Spinal cord (tissue), 10 donors: ENCODE measurements around the gene RRP36. TPM values are rescaled to one million over a fixed set of nuclear protein-coding genes. Genes with fewer than 3 reads are reported as not detected.

Experiments
- DNase-seq, 6 donors: peaks; one replicate each; pipeline versions ENCODE4 v3.0.0 to v3.0.0-alpha.2; 2013 to 2015; ENCODE audit warnings: low spot score in 6 of 6, low read depth in 4 of 6
- H3K27ac ChIP-seq: one replicate; pipeline ENCODE4 v1.5.1; 2013; ENCODE audit warnings: low read depth, low read length, control low read depth
- H3K27me3 ChIP-seq: one replicate; pipeline ENCODE4 v1.6.1; 2013; ENCODE audit warnings: low read length; ENCODE audit not compliant: control insufficient read depth, insufficient read depth
- H3K36me3 ChIP-seq: one replicate; pipeline ENCODE4 v1.6.1; 2013; ENCODE audit warnings: low read length; ENCODE audit not compliant: control insufficient read depth, insufficient read depth
- H3K4me1 ChIP-seq: one replicate; pipeline ENCODE4 v1.6.1; 2013; ENCODE audit warnings: low read length; ENCODE audit not compliant: control insufficient read depth, insufficient read depth
- H3K4me3 ChIP-seq: one replicate; pipeline ENCODE4 v1.5.1; 2013; ENCODE audit warnings: low read depth, low read length, control low read depth
- H3K9me3 ChIP-seq: one replicate; pipeline ENCODE4 v1.6.1; 2013; ENCODE audit warnings: low read length; ENCODE audit not compliant: control insufficient read depth, insufficient read depth
- WGBS: methylation state at CpG from one replicate; pipeline ENCODE4 v1.1.5; 2013; ENCODE audit warnings: missing lambda C conversion rate; ENCODE audit not compliant: insufficient coverage; 5-methylcytosine and 5-hydroxymethylcytosine counted together
- polyA plus RNA-seq, 2 donors: library from polyadenylated mRNA; unstranded; fragments of 120-200 nt; gene quantifications; one replicate each; pipeline ENCODE4 v1.2.1, GENCODE V29; 2013; ENCODE audit not compliant: insufficient read length in 2 of 2
- total RNA-seq, 2 donors: library from RNA; depleted of rRNA in 1 of 2; stranded (reverse); fragments of 120-200 nt in 1 of 2; fragments of >200 nt in 1 of 2; gene quantifications; one replicate each; pipeline versions ENCODE4 v1.2.3 to v1.2.4, GENCODE V29; 2013 to 2014
- donor health status: healthy.

RRP36 gene
- total and polyA plus RNA-seq, 4 donors, result 51.8 to 74.4 (median 71.5) TPM

- Histone ChIP-seq H3K4me1 (peaks cover 61% of the 10 kb centered on the region), H3K27ac (no peak overlapping the region), H3K27me3 (no peaks in the 10 kb centered on the region), H3K4me3 (no peak overlapping the region), H3K36me3 (peaks cover 54% of the 10 kb centered on the region), H3K9me3 (no peaks in the 10 kb centered on the region)
- DNase-seq, result no peak
- WGBS, result 80% methylated on average over 6 of the region's 7 CpGs
Observed at GRCh38 chr6:43016176-43016942, 5.1 kb upstream of the RRP36 start.

- WGBS, result 90% methylated on average over 12 of the region's 12 CpGs
- no peak overlapping the region for H3K4me3 ChIP-seq
- H3K4me1 ChIP-seq, result peaks cover 57% of the 10 kb centered on the region
- H3K36me3 ChIP-seq, result peaks cover 48% of the 10 kb centered on the region
- no peaks in the 10 kb centered on the region for H3K27me3 ChIP-seq
- no peaks in the 10 kb centered on the region for H3K9me3 ChIP-seq
- DNase-seq, result no peak
- no peak overlapping the region for H3K27ac ChIP-seq
Observed at GRCh38 chr6:43016943-43017334, 4.5 kb upstream of the RRP36 start.

DNA sequence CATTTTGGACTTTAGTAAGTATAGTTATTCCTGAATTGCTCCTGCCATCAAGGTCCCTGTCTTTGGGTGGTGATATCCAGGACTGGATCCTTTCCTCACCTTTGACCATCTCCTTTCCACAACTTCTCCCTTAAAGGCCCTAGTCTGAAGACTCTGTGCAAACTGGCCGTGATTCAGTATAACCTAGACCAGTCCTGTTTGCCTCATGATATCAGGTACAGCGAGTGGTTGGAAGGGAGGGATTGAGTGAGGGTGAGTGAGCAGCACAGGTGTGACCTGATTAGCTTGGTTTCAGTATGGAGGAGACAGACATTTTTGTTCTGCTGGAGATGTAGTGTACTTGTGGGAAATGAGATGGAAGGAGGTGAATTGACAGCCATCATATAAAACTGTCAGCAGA lies 2.3 kb upstream of the RRP36 start:
- WGBS, result 96% methylated on average over 2 of the region's 2 CpGs
- Histone ChIP-seq H3K27ac (no peak overlapping the region), H3K4me3 (no peak overlapping the region), H3K4me1 (peaks cover 51% of the 10 kb centered on the region), H3K27me3 (no peaks in the 10 kb centered on the region), H3K36me3 (peaks cover 51% of the 10 kb centered on the region), H3K9me3 (no peaks in the 10 kb centered on the region)
- no peak for DNase-seq

DNA sequence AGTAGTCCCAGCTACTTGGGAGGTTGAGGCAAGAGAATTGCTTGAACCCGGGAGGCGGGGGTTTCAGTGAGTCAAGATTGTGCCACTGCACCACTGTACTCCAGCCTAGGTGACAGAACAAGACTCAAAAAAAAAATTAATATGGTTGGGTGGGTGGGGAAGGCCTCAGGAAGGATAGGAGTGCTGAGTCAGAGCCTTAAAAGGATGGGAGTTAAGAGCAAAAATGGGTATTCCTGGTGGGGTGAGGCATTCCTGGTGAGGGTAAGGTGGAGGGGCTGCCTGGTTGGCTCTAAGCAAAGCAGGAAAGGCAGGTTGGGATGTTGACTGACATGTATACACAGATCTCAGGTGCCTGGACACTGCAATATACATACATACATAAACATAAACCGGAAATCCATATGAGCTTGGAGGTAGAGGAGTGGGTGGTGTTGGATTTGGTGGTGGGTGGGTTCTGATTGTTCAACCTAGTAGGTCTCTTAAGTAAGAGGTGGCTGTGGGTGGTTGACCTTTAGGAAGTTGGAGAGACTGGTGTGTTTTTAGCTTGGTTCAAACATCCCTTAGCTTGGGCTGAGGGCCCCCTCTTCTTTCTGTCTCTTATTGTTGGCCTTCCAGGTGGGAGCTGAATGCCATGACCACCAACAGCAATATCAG lies 1.2 kb upstream of the RRP36 start:
- H3K27me3 ChIP-seq, result no peaks in the 10 kb centered on the region
- H3K27ac ChIP-seq, result no peak overlapping the region
- no peaks in the 10 kb centered on the region for H3K9me3 ChIP-seq
- 93% methylated on average over 2 of the region's 3 CpGs for WGBS
- DNase-seq, result no peak
- H3K4me1 ChIP-seq, result peaks cover 43% of the 10 kb centered on the region
- no peak overlapping the region for H3K4me3 ChIP-seq
- H3K36me3 ChIP-seq, result peaks cover 59% of the 10 kb centered on the region

DNA sequence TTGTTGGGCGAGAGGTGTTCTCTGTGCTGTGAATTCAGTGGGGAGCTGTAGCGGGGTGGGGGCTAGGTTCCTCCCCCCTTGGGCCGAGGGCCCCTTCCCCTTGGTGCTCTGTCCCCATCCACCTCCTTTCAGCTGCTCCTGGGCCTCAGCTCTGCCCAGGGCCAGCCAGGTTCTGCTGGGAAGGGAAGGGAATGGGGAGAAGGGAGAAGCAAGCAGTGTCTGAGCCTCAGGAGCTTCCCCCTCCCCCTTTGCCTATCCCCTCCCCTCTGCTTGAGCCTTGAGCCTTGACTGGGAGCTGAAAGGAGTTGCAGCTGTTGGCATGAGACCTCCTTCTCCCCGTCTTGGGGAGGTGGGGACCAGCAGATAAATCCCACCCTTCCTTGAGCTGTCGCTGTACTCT lies 576 bp upstream of the RRP36 start:
- Histone ChIP-seq H3K27ac (peak overlapping the region; percentile 92), H3K4me3 (peak overlapping the region; percentile 77), H3K9me3 (no peaks in the 10 kb centered on the region), H3K36me3 (peaks cover 66% of the 10 kb centered on the region), H3K27me3 (no peaks in the 10 kb centered on the region), H3K4me1 (peaks cover 36% of the 10 kb centered on the region)
- DNase-seq, result no peak
- no CpG with 5 or more reads among the region's 5 CpGs for WGBS

DNA sequence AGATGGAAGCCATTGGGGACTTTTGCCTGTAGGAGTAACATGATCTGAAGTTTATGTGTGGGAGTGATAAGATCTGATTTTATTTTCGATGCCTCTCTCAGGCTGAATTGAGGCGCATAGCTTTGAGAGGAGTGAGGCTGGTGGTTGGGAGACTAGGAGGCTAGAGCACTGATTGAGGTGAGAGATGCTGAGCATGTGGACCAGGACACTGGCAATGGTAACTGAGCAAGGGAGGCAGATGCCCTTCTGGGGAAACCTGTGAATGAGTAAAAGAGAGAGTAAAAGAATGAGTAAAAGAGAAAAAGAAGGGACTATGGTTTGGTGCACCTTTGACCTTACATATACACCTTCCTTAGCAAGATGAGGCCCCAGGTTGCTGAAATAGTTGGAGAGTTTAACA lies 3.0 kb downstream of the RRP36 start:
- Histone ChIP-seq H3K27ac (no peak overlapping the region), H3K4me1 (peaks cover 22% of the 10 kb centered on the region), H3K9me3 (no peaks in the 10 kb centered on the region), H3K36me3 (peaks cover 74% of the 10 kb centered on the region), H3K4me3 (no peak overlapping the region), H3K27me3 (no peaks in the 10 kb centered on the region)
- 100% methylated on average over 2 of the region's 2 CpGs for WGBS
- no peak for DNase-seq

DNA sequence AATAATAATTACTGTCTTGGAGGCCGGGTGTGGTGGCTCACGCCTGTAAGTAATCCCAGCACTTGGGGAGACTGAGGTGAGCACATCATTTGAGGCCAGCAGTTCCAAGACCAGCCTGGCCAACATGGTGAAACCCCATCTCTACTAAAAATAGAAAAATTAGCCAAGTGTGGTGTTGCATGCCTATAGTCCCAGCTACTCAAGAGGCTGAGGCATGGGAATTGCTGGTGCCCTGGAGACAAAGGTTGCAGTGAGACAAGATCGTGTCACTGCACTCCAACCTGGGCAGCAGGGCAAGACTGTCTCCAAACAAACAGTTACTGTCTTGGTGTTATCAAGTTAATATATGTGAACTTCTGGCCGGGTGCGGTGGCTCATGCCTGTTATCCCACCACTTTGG lies 4.9 kb downstream of the RRP36 start:
- no peak overlapping the region for H3K4me3 ChIP-seq
- H3K27me3 ChIP-seq, result no peaks in the 10 kb centered on the region
- H3K4me1 ChIP-seq, result peaks cover 12% of the 10 kb centered on the region
- WGBS, result 100% methylated on average over 3 of the region's 5 CpGs
- DNase-seq, result no peak
- H3K27ac ChIP-seq, result no peak overlapping the region
- no peaks in the 10 kb centered on the region for H3K9me3 ChIP-seq
- peaks cover 74% of the 10 kb centered on the region for H3K36me3 ChIP-seq

GRCh38 chr6:43029120-43029519 lies 7.7 kb downstream of the RRP36 start:
- H3K4me3 ChIP-seq, result no peak overlapping the region
- no peaks in the 10 kb centered on the region for H3K27me3 ChIP-seq
- H3K9me3 ChIP-seq, result no peaks in the 10 kb centered on the region
- no peak for DNase-seq
- H3K27ac ChIP-seq, result no peak overlapping the region
- no peaks in the 10 kb centered on the region for H3K4me1 ChIP-seq
- WGBS, result 94% methylated on average over 9 of the region's 9 CpGs
- peaks cover 79% of the 10 kb centered on the region for H3K36me3 ChIP-seq

DNA sequence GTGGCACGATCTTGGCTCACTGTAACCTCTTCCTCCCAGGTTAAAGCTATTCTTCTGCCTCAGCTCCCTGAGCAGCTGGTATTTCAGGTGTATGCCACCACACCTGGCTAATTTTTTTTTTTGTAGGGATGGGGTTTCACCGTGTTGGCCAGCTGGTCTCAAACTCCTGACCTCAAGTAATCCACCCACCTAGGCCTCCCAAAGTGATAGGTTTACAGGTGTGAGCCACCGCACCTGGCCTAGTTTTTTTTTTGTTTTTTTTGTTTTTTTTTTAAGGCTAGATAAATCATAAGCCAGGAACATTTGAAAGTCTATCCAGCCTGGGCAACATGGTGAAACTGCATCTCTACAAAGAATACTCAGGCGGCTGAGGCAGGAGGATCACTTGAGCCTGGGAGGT lies 10.9 kb downstream of the RRP36 start:
- H3K36me3 ChIP-seq, result peaks cover 76% of the 10 kb centered on the region

More for the DNA sequence above, 10.9 kb downstream of the RRP36 start:
- DNase-seq, result no peak
- Histone ChIP-seq H3K9me3 (no peaks in the 10 kb centered on the region), H3K27ac (no peak overlapping the region), H3K4me3 (no peak overlapping the region), H3K27me3 (no peaks in the 10 kb centered on the region), H3K4me1 (no peaks in the 10 kb centered on the region)
- WGBS, result 100% methylated on average over 1 of the region's 4 CpGs
